MM.1S (cell line): Measurements from ENCODE around the gene DIRAS3.

Experiments used
- DNase-seq: peaks from one replicate; pipeline ENCODE4 v3.0.0-alpha.2; 2015
- H2AFZ ChIP-seq: fragments of 300-600 bp; sonication (generic); 2 replicates; pipeline ENCODE4 v1.6.0; 2016; ENCODE audit warnings: antibody characterized with exemption, low read length
- H3F3A ChIP-seq: fragments of 300-600 bp; sonication (generic); 2 replicates; pipeline ENCODE4 v1.6.1; 2016; ENCODE audit warnings: mild to moderate bottlenecking, antibody characterized with exemption, low read length, moderate library complexity, mixed read lengths; ENCODE audit not compliant: insufficient read depth
- H3K27ac ChIP-seq: fragments of 300-600 bp; sonication (generic); 2 replicates; pipeline ENCODE4 v1.5.1; 2016; ENCODE audit warnings: mild to moderate bottlenecking, low read length
- H3K27me3 ChIP-seq: fragments of 300-600 bp; sonication (generic); replicated peaks from 2 replicates; pipeline ENCODE4 v1.6.0; 2016; ENCODE audit warnings: low read length; ENCODE audit not compliant: insufficient read depth
- H3K36me3 ChIP-seq: fragments of 300-600 bp; sonication (generic); replicated peaks from 2 replicates; pipeline ENCODE4 v1.6.1; 2016; ENCODE audit warnings: mild to moderate bottlenecking, low read length, mixed read lengths; ENCODE audit not compliant: insufficient read depth
- H3K4me1 ChIP-seq: fragments of 300-600 bp; sonication (generic); 2 replicates; pipeline ENCODE4 v1.6.1; 2016; ENCODE audit warnings: low read length, mixed read lengths
- H3K4me2 ChIP-seq: fragments of 300-600 bp; sonication (generic); 2 replicates; pipeline ENCODE4 v1.6.0; 2016; ENCODE audit warnings: low read depth, low read length
- H3K4me3 ChIP-seq: fragments of 300-600 bp; sonication (generic); 2 replicates; pipeline ENCODE4 v1.5.1; 2016; ENCODE audit warnings: low read length, mixed read lengths
- H3K79me2 ChIP-seq: fragments of 300-600 bp; sonication (generic); 2 replicates; pipeline ENCODE4 v1.6.1; 2016; ENCODE audit warnings: mixed run types, low read length, mixed read lengths
- H3K9ac ChIP-seq: fragments of 300-600 bp; sonication (generic); 2 replicates; pipeline ENCODE4 v1.6.1; 2016; ENCODE audit warnings: low read length, mixed read lengths
- H3K9me2 ChIP-seq: fragments of 300-600 bp; sonication (generic); replicated peaks from 2 replicates; pipeline ENCODE4 v1.6.1; 2016; ENCODE audit warnings: mild to moderate bottlenecking, low read length, mixed read lengths; ENCODE audit not compliant: insufficient read depth
- H3K9me3 ChIP-seq: fragments of 300-600 bp; sonication (generic); replicated peaks from 2 replicates; pipeline ENCODE4 v1.6.1; 2016; ENCODE audit warnings: mild to moderate bottlenecking, low read length, mixed read lengths; ENCODE audit not compliant: insufficient read depth
- H4K20me1 ChIP-seq: fragments of 300-600 bp; sonication (generic); 2 replicates; pipeline ENCODE4 v1.6.1; 2016; ENCODE audit warnings: mild to moderate bottlenecking, low read length, moderate library complexity, mixed read lengths; ENCODE audit not compliant: insufficient read depth
- CTCF ChIP-seq: fragments of 300-600 bp; sonication (generic); IDR thresholded peaks from 2 replicates; pipeline ENCODE4 v1.5.1; 2016; ENCODE audit warnings: antibody characterized with exemption, low read length, mixed read lengths
- EZH2 ChIP-seq: fragments of 300-600 bp; sonication (generic); optimal IDR thresholded peaks from 2 replicates; pipeline ENCODE3; 2017; ENCODE audit warnings: low read depth, mild to moderate bottlenecking, antibody characterized with exemption, low read length, mixed read lengths
- EZH2phosphoT487 ChIP-seq: fragments of 300-600 bp; sonication (generic); IDR thresholded peaks from 2 replicates; pipeline ENCODE4 v1.6.1; 2018; ENCODE audit warnings: antibody characterized with exemption, low read length

Gene DIRAS3

GRCh38 chr1:68049941-68050878 is at the start of gene DIRAS3:
DIRAS3 (minus strand) TSS chr1:68050627; CDS start chr1:68047297, 3,330 bp downstream.
- Histone ChIP-seq H3K9me2 (no peaks in the 10 kb centered on the region), H4K20me1 (no peaks in the 10 kb centered on the region), H3K9ac (no peak within 1 kb of the TSS; the same call in 1 of the 2 replicates), H3K4me3 (peak within 1 kb of the TSS; percentile 52), H2AFZ (peak within 1 kb of the TSS; percentile 61), H3K4me2 (peak within 1 kb of the TSS; percentile 58), H3K4me1 (no peaks in the 10 kb centered on the region), H3K27me3 (no peaks in the 10 kb centered on the region), H3K9me3 (no peaks in the 10 kb centered on the region), H3F3A (no peaks in the 10 kb centered on the region), H3K27ac (peak within 1 kb of the TSS; percentile 21; the same call in 1 of the 2 replicates), H3K36me3 (no peaks in the 10 kb centered on the region), H3K79me2 (no peaks in the 10 kb centered on the region)
- no peak for TF ChIP-seq EZH2
- TF ChIP-seq EZH2phosphoT487, result no peak
- no peak for TF ChIP-seq CTCF
- DNase-seq, result peak; percentile 62

- H3K36me3 ChIP-seq, result no peaks in the 10 kb centered on the region
- H3K9me2 ChIP-seq, result no peaks in the 10 kb centered on the region
- DNase-seq, result no peak
- H3F3A ChIP-seq, result no peaks in the 10 kb centered on the region
- H4K20me1 ChIP-seq, result no peaks in the 10 kb centered on the region
- H3K27me3 ChIP-seq, result no peaks in the 10 kb centered on the region
- H3K9ac ChIP-seq, result no peak overlapping the region
- H3K79me2 ChIP-seq, result no peaks in the 10 kb centered on the region
- H3K4me2 ChIP-seq, result no peak overlapping the region
- H2AFZ ChIP-seq, result no peak overlapping the region
- TF ChIP-seq EZH2, result no peak
- no peak for TF ChIP-seq EZH2phosphoT487
- TF ChIP-seq CTCF, result no peak
- H3K27ac ChIP-seq, result no peak overlapping the region
- no peak overlapping the region for H3K4me3 ChIP-seq
- no peaks in the 10 kb centered on the region for H3K9me3 ChIP-seq
- no peaks in the 10 kb centered on the region for H3K4me1 ChIP-seq
Observed at GRCh38 chr1:68093737-68094136, 43.3 kb upstream of the DIRAS3 start.

- TF ChIP-seq EZH2phosphoT487, result no peak
- no peak for TF ChIP-seq EZH2
- no peak for TF ChIP-seq CTCF
- H3K9ac ChIP-seq, result no peak overlapping the region
- no peak for DNase-seq
- H4K20me1 ChIP-seq, result no peaks in the 10 kb centered on the region
- H3K9me3 ChIP-seq, result no peaks in the 10 kb centered on the region
- no peaks in the 10 kb centered on the region for H3K36me3 ChIP-seq
- no peak overlapping the region for H2AFZ ChIP-seq
- no peak overlapping the region for H3K27ac ChIP-seq
- H3F3A ChIP-seq, result no peaks in the 10 kb centered on the region
- no peaks in the 10 kb centered on the region for H3K79me2 ChIP-seq
- no peak overlapping the region for H3K4me3 ChIP-seq
- H3K9me2 ChIP-seq, result no peaks in the 10 kb centered on the region
- no peaks in the 10 kb centered on the region for H3K27me3 ChIP-seq
- H3K4me2 ChIP-seq, result no peak overlapping the region
- H3K4me1 ChIP-seq, result no peaks in the 10 kb centered on the region
Observed at GRCh38 chr1:68087184-68087583, 36.8 kb upstream of the DIRAS3 start.
